BLaER1 treated with 17β-estradiol and CSF1 and Interleukin-3, amounts not matched to agents 10 nM and 100 nM (cell line): ENCODE measurements around the gene SARM1.
A peak's percentile ranks its signal among the peaks of the same experiment; 100 is the strongest.

ENCODE experiments used
- H3K27ac ChIP-seq, 11 experiments: shearing (Covaris generic); formaldehyde crosslinking; 2 replicates each; pipeline ENCODE4 v1.8.1; 2022
- H3K27me3 ChIP-seq, 11 experiments: shearing (Covaris generic); formaldehyde crosslinking; 2 replicates each; pipeline ENCODE4 v1.8.1; 2022
- H3K36me3 ChIP-seq, 11 experiments: shearing (Covaris generic); formaldehyde crosslinking; 2 replicates each; pipeline ENCODE4 v1.8.1; 2022
- H3K4me1 ChIP-seq, 10 experiments: shearing (Covaris generic); formaldehyde crosslinking; 2 replicates each; pipeline ENCODE4 v1.8.1; 2022
- H3K4me2 ChIP-seq, 11 experiments: shearing (Covaris generic); formaldehyde crosslinking; 2 replicates each; pipeline ENCODE4 v1.8.1; 2022
- H3K4me3 ChIP-seq, 10 experiments: shearing (Covaris generic); formaldehyde crosslinking; 2 replicates each; pipeline ENCODE4 v1.8.1; 2022
- H3K9ac ChIP-seq, 11 experiments: shearing (Covaris generic); formaldehyde crosslinking; 2 replicates each; pipeline ENCODE4 v1.8.1; 2022
- H3K9me3 ChIP-seq, 11 experiments: shearing (Covaris generic); formaldehyde crosslinking; replicated peaks in 1 of 11; 2 replicates each; pipeline ENCODE4 v1.8.1; 2022
- H4K20me1 ChIP-seq, 11 experiments: shearing (Covaris generic); formaldehyde crosslinking; 2 replicates each; pipeline ENCODE4 v1.8.1; 2022
- Cebpa-rat ChIP-seq, 11 experiments: shearing (Covaris generic); IDR thresholded peaks; 2 replicates each; pipeline ENCODE4 v1.8.1; 2022

The SARM1 gene

DNA sequence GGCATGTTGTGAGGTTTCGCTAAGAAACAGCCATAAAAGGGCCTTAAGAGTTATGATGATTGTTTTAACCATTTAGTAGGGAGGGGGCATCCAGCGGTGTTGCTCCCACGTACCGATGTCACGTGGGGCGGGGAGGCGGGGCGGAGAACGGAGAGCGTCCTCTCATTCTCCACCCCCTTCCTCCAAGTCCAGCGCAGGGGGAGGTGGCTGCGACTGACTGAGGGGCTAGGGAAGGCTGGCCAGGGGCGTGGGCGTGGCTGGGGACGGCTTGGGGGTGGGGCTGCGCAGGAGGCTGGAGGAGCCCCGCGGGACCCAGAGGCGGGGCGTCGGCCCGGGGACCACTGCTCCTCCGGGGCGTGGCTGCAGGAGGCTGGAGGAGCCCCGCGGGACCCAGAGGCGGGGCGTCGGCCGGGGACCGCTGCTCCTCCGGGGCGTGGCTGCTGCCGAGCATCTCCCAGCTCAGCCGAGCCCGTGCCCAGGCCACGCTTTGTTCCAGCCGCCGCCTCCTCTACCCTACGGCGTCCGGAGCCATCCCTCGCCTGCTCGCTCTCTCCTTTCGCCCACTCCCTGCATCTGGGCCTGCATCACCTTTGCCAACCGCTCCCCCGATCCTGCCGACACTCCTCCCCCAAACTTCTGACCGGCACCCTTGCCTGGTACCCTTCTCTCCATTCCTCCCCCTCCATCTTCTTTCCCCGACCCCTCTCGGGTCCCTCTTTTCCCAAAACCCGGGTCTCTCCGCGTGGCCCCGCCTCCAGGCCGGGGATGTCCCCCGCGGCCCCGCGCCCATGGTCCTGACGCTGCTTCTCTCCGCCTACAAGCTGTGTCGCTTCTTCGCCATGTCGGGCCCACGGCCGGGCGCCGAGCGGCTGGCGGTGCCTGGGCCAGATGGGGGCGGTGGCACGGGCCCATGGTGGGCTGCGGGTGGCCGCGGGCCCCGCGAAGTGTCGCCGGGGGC lies at the start of gene SARM1:
TSS of gene SARM1 (plus strand) at position 450 of the 958 bp plus-strand sequence. CDS start at position 789, 339 bp downstream.
- Histone ChIP-seq H3K9me3 (no peaks in the 10 kb centered on the region), H3K36me3 (peaks cover 0 to 11% (median 0%) of the 10 kb centered on the region in 11 experiments; a peak in 4 of 22 replicates), H3K4me2 (peak within 1 kb of the TSS; percentile 96 to 100 (median 98)), H3K4me1 (peaks cover 32 to 47% (median 40%) of the 10 kb centered on the region in 10 experiments), H3K4me3 (peak within 1 kb of the TSS; percentile 63 to 79 (median 74)), H3K9ac (peak within 1 kb of the TSS; percentile 69 to 89 (median 79)), H3K27ac (peak within 1 kb of the TSS in 9 of 11 experiments; percentile 50 to 83 (median 75); a peak in 20 of 22 replicates), H4K20me1 (peaks cover 18 to 68% (median 39%) of the 10 kb centered on the region in 11 experiments; a peak in 19 of 22 replicates), H3K27me3 (no peaks in the 10 kb centered on the region; a peak in 1 of 22 replicates)
- TF ChIP-seq Cebpa-rat (IDR thresholded peaks at IDR 0.05): no peak

- Histone ChIP-seq H3K36me3 (peaks cover 22 to 78% (median 52%) of the 10 kb centered on the region in 11 experiments), H3K4me1 (peaks cover 23 to 50% (median 35%) of the 10 kb centered on the region in 10 experiments), H3K9ac (no peak overlapping the region; a peak in 1 of 22 replicates), H3K9me3 (no peaks in the 10 kb centered on the region), H3K27me3 (no peaks in the 10 kb centered on the region), H4K20me1 (peaks cover 0 to 86% (median 62%) of the 10 kb centered on the region in 11 experiments; a peak in 14 of 22 replicates), H3K4me3 (no peak overlapping the region), H3K4me2 (peak overlapping the region in 7 of 11 experiments; percentile 6 to 72 (median 51); a peak in 12 of 22 replicates), H3K27ac (peak overlapping the region in 2 of 11 experiments; percentile 2 to 11; a peak in 1 of 22 replicates)
- no peak for TF ChIP-seq Cebpa-rat (IDR thresholded peaks at IDR 0.05)
Measured at GRCh38 chr17:28324267-28324745, 47.2 kb upstream of the SARM1 start.

DNA sequence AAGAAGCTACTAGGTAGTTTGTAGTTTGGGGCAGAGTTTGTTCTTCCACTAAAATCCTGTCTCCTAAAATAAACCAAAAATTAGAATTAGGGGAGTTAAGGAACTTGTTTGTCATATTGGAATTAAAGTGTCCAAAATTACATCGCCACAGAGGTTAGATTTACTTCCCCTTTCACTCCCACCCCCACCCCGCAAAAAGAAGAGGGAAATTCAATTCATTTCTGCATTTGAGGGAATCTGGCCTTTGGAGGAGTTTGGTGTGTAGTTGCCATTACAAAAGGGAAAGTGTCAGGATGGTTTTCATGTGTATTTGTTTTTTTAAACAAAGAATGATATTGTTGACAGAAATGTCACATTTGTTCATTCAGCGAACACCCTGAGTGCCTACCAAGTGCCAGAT lies 46.7 kb upstream of the SARM1 start:
- peaks cover 0 to 86% (median 62%) of the 10 kb centered on the region in 11 experiments; a peak in 14 of 22 replicates for H4K20me1 ChIP-seq
- H3K9ac ChIP-seq: no peak overlapping the region; a peak in 1 of 22 replicates
- TF ChIP-seq Cebpa-rat (IDR thresholded peaks at IDR 0.05): no peak
- H3K4me3 ChIP-seq: no peak overlapping the region
- peak overlapping the region in 7 of 11 experiments; percentile 6 to 72 (median 51); a peak in 12 of 22 replicates for H3K4me2 ChIP-seq
- H3K27me3 ChIP-seq: no peaks in the 10 kb centered on the region
- peak overlapping the region in 2 of 11 experiments; percentile 2 to 11; a peak in 1 of 22 replicates for H3K27ac ChIP-seq
- peaks cover 21 to 47% (median 33%) of the 10 kb centered on the region in 10 experiments for H3K4me1 ChIP-seq
- no peaks in the 10 kb centered on the region for H3K9me3 ChIP-seq
- H3K36me3 ChIP-seq: peaks cover 26 to 82% (median 56%) of the 10 kb centered on the region in 11 experiments

GRCh38 chr17:28325211-28325610 lies 46.3 kb upstream of the SARM1 start:
- H3K9me3 ChIP-seq: no peaks in the 10 kb centered on the region
- no peak overlapping the region for H3K27ac ChIP-seq
- H3K9ac ChIP-seq: no peak overlapping the region
- peak overlapping the region in 6 of 11 experiments; percentile 40 to 72 (median 55); a peak in 9 of 22 replicates for H3K4me2 ChIP-seq
- peaks cover 17 to 43% (median 28%) of the 10 kb centered on the region in 10 experiments for H3K4me1 ChIP-seq
- no peak for TF ChIP-seq Cebpa-rat (IDR thresholded peaks at IDR 0.05)
- H4K20me1 ChIP-seq: peaks cover 0 to 84% (median 62%) of the 10 kb centered on the region in 11 experiments; a peak in 14 of 22 replicates
- H3K4me3 ChIP-seq: no peak overlapping the region
- H3K36me3 ChIP-seq: peaks cover 29 to 87% (median 56%) of the 10 kb centered on the region in 11 experiments
- no peaks in the 10 kb centered on the region for H3K27me3 ChIP-seq

DNA sequence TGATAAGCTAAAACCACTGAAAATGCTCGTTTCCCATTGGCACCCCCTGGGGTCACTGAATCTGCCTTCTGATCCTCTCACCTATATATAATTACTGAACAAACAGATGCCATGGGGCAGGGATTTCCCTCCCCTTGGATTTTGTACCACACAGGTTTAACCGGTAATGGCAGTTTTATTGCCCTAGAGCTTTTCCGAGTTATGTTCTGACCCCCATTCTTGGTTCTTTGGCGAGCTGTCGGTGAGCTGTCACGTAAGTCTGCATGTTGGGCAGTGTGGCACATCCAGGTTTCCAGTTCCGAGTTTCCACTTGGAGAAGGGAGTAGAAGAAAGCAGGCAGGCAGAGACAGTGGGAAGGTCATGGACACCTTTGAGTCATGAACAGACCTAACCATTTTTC lies 45.4 kb upstream of the SARM1 start:
- Histone ChIP-seq H3K9me3 (no peaks in the 10 kb centered on the region), H3K4me1 (peaks cover 8 to 34% (median 22%) of the 10 kb centered on the region in 10 experiments), H4K20me1 (peaks cover 0 to 81% (median 60%) of the 10 kb centered on the region in 11 experiments; a peak in 14 of 22 replicates), H3K4me3 (no peak overlapping the region), H3K9ac (no peak overlapping the region), H3K4me2 (no peak overlapping the region), H3K27ac (no peak overlapping the region), H3K36me3 (peaks cover 37 to 89% (median 60%) of the 10 kb centered on the region in 11 experiments), H3K27me3 (no peaks in the 10 kb centered on the region)
- no peak for TF ChIP-seq Cebpa-rat (IDR thresholded peaks at IDR 0.05)

DNA sequence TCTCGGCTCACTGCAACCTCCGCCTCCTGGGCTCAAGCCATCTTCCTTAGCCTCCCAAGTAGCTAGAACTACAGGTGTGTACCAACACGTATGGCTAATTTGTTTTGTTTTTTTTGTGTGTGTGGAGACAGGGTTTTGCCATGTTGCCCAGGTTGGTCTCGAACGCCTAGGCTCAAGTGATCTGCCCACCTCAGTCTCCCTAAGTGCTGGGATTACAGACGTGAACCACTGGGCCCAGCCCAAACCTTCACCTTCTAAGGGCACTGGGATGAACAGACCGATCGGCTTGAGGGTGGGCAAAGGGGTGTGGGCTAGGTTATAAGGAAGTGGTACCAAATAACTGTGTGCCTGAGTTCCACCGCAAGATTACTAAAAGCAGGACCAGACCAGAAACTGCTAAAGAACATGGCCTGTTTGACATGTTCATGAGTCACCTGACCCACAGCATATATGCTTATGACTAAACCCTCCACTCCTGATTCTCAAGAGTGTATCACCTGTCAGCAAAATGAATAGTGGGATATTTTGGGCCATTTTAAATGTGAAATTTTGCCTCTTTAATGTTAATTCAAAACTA lies 44.4 kb upstream of the SARM1 start:
- no peak for TF ChIP-seq Cebpa-rat (IDR thresholded peaks at IDR 0.05)
- Histone ChIP-seq H3K36me3 (peaks cover 47 to 91% (median 67%) of the 10 kb centered on the region in 11 experiments), H3K27ac (no peak overlapping the region), H3K9me3 (no peaks in the 10 kb centered on the region), H4K20me1 (peaks cover 0 to 73% (median 53%) of the 10 kb centered on the region in 11 experiments; a peak in 14 of 22 replicates), H3K4me3 (no peak overlapping the region), H3K27me3 (no peaks in the 10 kb centered on the region), H3K9ac (no peak overlapping the region), H3K4me1 (peaks cover 0 to 27% (median 15%) of the 10 kb centered on the region in 10 experiments; a peak in 14 of 20 replicates), H3K4me2 (no peak overlapping the region)

DNA sequence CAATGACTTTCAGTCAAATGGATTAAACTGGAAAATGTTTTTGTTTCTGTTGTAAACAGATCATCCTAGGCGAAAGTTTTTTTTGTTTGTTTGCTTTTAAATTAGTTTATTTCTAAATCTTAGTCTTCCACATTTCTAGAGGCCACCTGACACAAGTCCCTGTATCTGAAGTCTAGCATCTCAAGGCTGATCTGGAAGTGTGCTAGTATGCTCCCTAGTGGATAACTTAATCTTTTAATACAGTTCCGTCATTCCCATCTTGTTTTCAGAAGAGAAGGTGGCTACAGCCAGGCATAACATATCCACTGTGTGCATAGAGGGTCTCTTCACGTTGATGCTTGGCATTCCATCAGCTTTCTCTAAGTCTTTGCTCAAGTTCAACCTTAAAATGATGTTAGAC lies 43.8 kb upstream of the SARM1 start:
- TF ChIP-seq Cebpa-rat (IDR thresholded peaks at IDR 0.05): no peak
- Histone ChIP-seq H3K4me2 (no peak overlapping the region), H3K9ac (no peak overlapping the region), H3K4me1 (peaks cover 0 to 28% (median 15%) of the 10 kb centered on the region in 10 experiments; a peak in 13 of 20 replicates), H3K27ac (no peak overlapping the region), H3K4me3 (no peak overlapping the region), H4K20me1 (peaks cover 0 to 71% (median 47%) of the 10 kb centered on the region in 11 experiments; a peak in 14 of 22 replicates), H3K9me3 (no peaks in the 10 kb centered on the region), H3K36me3 (peaks cover 48 to 87% (median 69%) of the 10 kb centered on the region in 11 experiments), H3K27me3 (no peaks in the 10 kb centered on the region)

GRCh38 chr17:28328325-28328724 lies 43.2 kb upstream of the SARM1 start:
- H4K20me1 ChIP-seq: peaks cover 0 to 71% (median 41%) of the 10 kb centered on the region in 11 experiments; a peak in 14 of 22 replicates
- no peaks in the 10 kb centered on the region for H3K9me3 ChIP-seq
- no peak overlapping the region for H3K4me3 ChIP-seq
- peaks cover 48 to 81% (median 69%) of the 10 kb centered on the region in 11 experiments for H3K36me3 ChIP-seq
- H3K4me1 ChIP-seq: peaks cover 2 to 32% (median 17%) of the 10 kb centered on the region in 10 experiments; a peak in 15 of 20 replicates
- no peaks in the 10 kb centered on the region for H3K27me3 ChIP-seq
- H3K4me2 ChIP-seq: no peak overlapping the region
- TF ChIP-seq Cebpa-rat (IDR thresholded peaks at IDR 0.05): no peak
- H3K27ac ChIP-seq: no peak overlapping the region
- H3K9ac ChIP-seq: no peak overlapping the region
